Hematopoietic multipotent progenitor cell treated with erythropoietin and hydrocortisone succinate and interleukin-3 and kit ligand, for 17 days (in vitro differentiated cells): ENCODE measurements around the gene CCDC18.
"Not testable (repeated sequence)": the region's sequence is repeated elsewhere in the genome, so short reads cannot be mapped to it uniquely, and the experiment has no call there.

ENCODE experiments used
- DNase-seq: peaks from one replicate; pipeline ENCODE4 v3.0.0-alpha.2; 2015; ENCODE audit warnings: low spot score

The CCDC18 gene

DNA sequence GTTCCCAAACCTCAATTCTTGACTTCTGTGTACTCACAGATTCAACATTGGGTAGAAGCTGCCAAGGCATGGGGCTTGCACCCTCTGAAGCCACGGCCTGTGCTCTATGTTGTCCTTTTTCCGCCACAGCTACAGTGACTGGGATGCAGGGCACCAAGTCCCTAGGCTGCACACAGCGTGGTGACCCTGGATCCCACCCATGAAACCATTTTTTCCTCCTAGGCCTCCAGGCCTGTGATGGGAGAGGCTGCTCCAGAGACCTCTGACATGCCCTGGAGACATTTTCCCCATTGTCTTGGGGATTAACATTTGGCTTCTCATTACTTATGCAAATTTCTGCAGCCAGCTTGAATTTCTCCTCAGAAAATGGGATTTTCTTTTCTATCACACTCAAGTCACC, 62.7 kb downstream of the CCDC18 start:
- not testable (repeated sequence) for DNase-seq

DNA sequence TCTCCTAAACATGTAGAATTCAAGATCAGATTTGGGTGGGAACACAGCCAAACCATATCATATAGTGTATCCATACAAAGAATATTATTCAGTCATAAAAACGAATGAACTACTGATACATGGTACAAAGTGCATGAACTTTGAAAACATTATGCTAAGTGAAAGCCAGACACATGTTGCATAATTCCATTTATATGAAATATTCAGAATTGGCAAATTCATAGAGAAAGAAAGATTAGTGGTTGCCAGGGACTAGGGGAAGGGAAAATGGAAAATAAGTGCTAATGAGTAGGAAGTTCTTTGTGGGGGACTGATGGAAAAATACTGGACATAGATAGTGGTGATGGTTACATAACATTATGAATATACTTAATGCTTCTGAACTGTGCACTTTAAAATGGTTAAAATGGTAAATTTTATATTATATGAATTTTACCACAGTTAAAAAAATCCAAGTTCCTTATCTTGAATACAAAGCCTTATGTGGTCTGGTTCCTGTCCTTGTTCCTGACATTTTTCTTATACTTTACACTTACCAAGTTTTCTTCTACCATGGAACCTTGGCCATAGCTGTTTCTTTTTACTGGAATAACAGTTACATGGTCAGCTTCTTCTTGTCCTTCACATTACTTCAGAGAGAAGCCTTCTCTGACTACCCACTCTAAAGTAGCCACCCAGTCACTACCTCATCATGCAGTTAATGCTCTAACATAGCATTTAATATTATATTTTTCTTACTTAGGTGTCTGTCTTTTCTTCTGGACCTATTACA, 64.0 kb downstream of the CCDC18 start:
- DNase-seq = no peak

- no peak for DNase-seq
These were observed 71.4 kb downstream of the CCDC18 start for GRCh38 chr1:93251966-93252365.

- DNase-seq = no peak
These were observed 72.1 kb downstream of the CCDC18 start for GRCh38 chr1:93252598-93252997.

DNA sequence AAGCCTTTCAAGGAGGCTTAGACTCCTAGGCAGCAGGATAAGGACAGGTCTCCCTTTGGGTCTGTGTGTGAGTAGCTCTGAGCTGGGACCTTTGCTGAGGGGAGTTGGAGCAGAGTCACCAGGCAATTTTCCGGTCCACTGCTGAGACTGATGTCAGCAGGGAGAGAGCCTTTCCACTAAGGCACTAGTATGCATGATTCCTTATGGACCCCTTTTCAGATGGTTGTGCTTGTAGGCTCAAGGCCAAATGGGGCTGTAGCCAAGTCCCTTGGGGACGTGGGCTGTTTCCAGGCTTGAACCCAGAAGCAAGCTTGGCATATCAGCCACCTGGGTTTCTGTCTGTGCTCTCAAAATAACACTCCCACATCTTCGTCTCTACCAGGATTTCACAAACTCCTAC, 73.0 kb downstream of the CCDC18 start:
- no peak for DNase-seq

- DNase-seq = no peak
These were observed 74.9 kb downstream of the CCDC18 start for GRCh38 chr1:93255222-93256079.

DNA sequence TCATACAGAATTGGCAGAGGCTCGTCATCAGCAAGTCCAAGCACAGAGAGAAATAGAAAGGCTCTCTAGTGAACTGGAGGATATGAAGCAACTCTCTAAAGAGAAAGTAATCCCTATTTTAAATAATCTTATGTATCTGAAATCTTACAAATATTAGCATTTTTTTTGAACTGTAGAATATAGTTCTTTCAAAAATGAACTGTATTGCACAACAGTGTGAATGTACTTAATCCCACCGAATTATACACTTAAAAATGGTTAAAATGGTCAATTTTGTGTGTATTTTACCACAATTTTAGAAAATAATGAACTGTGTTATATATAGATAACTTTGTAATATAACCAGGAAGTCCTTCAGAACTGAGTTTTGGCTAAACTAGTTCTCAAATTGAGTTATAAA, 75.9 kb downstream of the CCDC18 start:
- no peak for DNase-seq

DNA sequence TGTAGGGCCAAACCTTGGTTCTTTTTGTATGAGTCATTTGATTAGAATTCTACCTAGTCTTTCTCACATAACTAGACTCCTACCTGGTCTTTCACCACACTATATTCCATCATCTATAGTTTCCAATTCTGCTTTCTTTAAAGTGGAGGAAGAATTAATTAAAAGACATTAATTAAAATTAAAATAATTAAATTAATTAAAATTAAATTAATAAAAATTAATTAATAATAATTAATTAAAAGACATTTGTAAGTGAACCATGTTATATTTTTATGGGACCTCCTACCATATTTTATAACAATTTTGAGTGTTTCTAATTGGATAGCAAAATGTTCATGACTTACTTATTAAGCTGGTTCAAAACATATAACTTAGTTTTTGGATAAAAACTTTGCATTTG, 77.4 kb downstream of the CCDC18 start:
- DNase-seq = no peak

DNA sequence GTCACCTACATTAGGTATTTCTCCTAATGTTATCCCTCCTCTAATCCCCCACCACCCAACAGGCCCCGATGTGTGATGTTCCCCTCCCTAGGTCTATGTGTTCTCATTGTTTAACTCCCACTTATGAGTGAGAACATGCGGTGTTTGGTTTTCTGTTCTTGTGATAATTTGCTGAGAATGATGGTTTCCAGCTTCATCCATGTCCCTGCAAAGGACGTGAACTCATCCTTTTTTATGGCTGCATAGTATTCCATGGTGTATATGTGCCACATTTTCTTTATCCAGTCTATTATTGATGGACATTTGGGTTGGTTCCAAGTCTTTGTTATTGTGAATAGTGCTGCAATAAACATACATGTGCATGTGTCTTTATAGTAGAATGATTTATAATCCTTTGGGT, 80.2 kb downstream of the CCDC18 start:
- not testable (repeated sequence) for DNase-seq

DNA sequence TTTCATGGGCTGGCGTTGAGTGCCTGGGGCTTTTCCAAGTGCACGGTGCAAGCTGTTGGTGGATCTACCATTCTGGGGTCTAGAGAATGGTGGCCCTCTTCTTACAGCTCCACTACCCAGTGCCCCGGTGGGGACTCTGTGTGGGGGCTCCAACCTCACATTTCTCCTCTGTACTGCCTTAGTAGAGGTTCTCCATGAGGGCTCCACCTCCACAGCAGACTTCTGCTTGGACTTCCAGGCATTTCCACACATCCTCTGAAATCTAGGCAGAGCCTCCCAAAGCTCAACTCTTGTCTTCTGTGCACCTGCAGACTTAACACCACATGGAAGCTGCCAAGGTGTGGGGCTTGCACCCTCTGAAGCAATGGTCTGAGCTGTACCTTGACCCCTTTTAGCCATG, 82.1 kb downstream of the CCDC18 start:
- DNase-seq = no peak

GRCh38 chr1:93268888-93269287, 88.4 kb downstream of the CCDC18 start:
- not testable (repeated sequence) for DNase-seq

- not testable (repeated sequence) for DNase-seq
These were observed 94.7 kb downstream of the CCDC18 start for GRCh38 chr1:93275262-93275633.

- no peak for DNase-seq
These were observed 95.2 kb downstream of the CCDC18 start for GRCh38 chr1:93275634-93276295.

DNA sequence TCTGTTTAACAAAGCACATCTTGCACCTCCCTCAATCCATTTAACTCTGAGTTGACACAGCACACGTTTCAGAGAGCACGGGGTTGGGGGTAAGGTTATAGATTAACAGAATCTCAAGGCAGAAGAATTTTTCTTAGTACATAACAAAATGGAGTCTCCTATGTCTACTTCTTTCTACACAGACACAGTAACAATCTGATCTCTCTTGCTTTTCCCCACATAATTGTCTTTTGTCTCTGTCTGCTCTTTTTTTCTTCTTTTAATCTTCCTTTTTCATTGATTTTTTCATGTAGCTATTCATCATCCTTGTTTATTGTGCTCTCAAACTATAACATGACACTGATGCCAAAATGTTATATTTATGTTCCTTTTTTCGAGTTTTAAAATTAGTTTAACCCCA, 97.0 kb downstream of the CCDC18 start:
- not testable (repeated sequence) for DNase-seq

DNA sequence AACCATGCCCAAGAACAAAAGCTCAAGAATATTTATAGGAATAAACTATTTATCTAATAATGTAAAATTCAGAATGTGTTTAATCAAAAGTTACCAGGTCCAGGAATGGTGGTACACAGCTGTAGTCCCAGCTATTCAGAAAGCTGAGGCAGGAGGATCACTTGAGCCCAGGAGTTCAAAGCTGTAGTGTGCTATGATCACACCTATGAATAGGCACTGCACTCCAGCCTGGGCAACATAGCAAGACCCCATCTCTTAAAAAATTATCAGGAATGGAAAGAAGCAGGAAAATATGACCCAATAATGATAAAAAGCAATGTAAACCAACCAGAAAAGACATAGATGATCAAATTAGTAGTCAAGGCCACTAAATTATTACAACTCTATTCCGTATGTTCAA, 103.0 kb downstream of the CCDC18 start:
- no peak for DNase-seq

- peak; percentile 23 for DNase-seq
These were observed 108.0 kb downstream of the CCDC18 start for GRCh38 chr1:93288558-93288957.

GRCh38 chr1:93296555-93297154, 116.1 kb downstream of the CCDC18 start:
- DNase-seq = no peak

DNA sequence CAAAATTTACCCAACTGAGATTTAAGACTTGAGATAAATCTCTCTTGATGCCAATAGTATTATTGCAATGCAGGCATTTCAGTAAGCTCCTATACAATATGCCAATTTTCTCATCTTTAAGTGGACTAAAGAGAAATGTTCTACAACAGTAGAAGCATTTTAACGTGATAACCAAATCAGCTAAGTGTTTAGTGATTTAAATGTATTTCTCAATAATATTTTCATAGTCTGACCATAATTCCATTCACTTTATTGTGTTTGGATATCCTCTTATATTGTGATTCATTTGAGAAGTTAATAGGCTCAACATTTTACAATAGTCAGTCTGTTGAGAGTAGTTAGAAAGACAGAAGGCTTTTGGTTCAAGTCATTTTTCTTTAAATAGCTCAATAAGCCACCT, 120.6 kb downstream of the CCDC18 start:
- no peak for DNase-seq

DNA sequence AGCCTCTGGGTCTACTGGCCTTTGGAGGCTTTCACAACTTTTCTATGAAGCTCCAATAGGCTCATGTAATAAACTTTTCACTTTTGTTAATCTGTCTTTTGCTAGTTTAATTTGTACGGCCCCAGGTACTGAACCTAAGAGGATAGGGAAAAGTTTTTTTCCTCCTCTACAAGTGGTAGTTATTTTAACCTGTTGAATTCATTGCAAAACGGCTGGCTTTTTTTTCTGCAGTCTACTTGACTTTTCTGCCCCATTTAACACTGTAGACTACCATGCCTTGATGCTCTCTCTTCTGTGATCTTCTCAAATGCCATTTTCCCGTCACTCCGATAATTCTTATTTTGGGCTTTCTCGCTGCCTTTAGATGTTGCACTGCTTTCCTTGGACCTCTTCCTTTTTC, 121.6 kb downstream of the CCDC18 start:
- no peak for DNase-seq

DNA sequence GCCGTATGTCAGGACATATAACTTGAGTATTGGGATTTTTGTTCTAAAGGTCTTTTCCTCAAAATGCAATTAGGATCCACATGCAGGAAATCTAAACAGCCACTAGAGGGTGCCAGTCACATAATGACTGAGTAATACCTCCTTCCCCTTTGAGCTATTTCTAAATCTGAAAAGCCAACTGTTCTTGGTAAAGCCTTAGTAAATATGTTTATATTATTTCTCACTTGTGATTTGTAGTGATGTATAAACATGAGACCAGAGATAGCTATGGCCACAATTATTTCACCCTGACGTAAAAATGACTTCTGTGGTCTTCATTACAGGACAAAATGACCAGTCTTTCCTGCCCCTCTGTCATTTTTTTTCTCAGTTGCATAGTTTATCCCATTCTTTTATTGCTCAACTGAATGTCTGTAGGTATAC, 124.2 kb downstream of the CCDC18 start:
- peak; percentile 83 for DNase-seq

GRCh38 chr1:93306920-93307319, 126.4 kb downstream of the CCDC18 start:
- DNase-seq = no peak

DNA sequence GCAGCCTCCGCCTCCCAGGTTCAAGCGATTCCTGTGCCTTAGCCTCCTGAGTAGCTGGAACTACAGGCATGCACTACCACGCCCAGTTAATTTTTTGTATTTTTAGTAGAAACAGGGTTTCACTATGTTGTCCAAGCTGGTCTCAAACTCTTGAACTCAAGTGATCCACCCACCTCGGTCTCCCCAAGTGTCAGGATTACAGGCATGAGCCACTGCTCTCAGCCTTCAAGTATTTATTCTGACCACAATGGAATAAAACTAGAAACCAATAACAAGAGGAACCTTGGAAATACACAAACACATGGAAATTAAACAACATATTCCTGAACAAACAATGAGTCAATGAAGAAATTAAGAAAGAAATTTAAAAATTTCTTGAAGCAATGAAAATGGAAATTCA, 132.5 kb downstream of the CCDC18 start:
- DNase-seq = no peak
